Middle frontal gyrus (tissue), 1 donor: ENCODE data around the gene RSL1D1.
A peak's percentile ranks its signal among the peaks of the same experiment; 100 is the strongest.
"Not testable (repeated sequence)": the region's sequence is repeated elsewhere in the genome, so short reads cannot be mapped to it uniquely, and the experiment has no call there.

Experiments used
- DNase-seq: peaks from one replicate; pipeline ENCODE4 v3.0.0-alpha.2; 2015; ENCODE audit warnings: low spot score; ENCODE audit errors: extremely low spot score

Gene RSL1D1

GRCh38 chr16:11799017-11799381 is 52.3 kb downstream of the RSL1D1 start:
- DNase-seq, result no peak

GRCh38 chr16:11797957-11798299 is 53.4 kb downstream of the RSL1D1 start:
- no peak for DNase-seq

- DNase-seq, result peak; percentile 96
These were observed 54.0 kb downstream of the RSL1D1 start, which contains the start of gene ZC3H7A for GRCh38 chr16:11797166-11797956. Gene ZC3H7A, minus strand, starts transcription at chr16:11797258. Its CDS starts 14,904 bp downstream, at chr16:11782354.

DNA sequence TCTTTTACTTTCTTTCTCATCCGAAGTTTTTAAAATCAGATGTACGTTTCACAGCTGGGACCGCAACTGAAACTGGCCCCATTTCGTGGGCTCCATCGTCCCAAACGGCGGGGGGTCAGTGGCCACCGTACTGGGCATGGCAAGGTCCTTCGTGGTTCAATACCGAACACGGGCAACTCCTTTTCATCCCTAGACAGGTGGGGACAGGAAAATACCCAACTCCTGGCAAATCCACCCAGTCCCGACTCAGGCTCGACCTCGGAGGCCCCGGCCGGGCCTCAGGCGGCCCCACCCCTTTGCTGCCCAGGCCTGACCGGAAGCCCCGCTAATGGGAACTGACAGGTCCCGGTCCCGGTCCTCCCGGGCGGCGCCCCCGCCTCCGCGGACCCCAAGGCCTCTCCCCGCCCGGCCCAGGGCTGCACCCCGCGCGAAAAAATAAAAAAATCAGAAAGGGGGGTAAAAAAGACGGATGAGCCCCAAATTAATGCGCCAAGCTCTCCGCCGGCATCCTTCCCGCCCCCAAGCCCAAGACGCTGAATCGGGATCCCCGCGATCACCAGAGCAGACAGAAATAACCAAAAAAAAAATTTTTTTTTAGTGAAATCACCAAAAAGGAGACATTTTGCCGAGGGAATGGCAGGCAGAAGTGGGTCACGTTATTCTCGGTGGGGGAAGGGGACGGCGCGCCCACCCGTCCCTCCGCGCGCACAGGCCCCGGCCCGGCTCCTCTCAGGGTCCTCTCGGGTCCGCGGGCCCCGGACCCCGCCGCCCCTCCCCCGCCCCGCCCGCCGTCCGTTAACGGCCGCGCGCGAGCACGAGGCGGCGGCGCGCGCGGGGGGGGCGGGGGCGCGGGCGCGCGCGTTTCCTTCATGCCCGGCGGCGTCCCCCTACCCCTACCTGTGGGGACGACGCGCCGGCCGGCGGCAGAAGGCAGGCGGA is 54.8 kb downstream of the RSL1D1 start:
- DNase-seq, result no peak

DNA sequence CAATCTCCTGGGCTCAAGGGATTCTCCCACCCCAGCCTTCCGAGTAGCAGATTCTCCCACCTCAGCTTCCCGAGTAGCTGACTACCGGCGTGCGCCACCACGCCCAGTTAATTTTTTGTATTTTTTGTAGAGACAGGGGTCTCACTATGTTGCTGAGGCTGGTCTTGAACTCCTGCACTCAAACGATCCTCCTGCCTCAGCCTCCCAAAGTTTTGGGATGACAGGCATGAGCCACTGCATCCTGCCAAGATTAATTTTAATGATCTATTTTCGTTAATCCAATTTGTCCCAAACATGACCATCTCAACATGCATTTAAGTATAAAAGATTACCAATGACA is 55.5 kb downstream of the RSL1D1 start:
- no peak for DNase-seq

GRCh38 chr16:11794996-11795886 is 56.1 kb downstream of the RSL1D1 start:
- no peak for DNase-seq

DNA sequence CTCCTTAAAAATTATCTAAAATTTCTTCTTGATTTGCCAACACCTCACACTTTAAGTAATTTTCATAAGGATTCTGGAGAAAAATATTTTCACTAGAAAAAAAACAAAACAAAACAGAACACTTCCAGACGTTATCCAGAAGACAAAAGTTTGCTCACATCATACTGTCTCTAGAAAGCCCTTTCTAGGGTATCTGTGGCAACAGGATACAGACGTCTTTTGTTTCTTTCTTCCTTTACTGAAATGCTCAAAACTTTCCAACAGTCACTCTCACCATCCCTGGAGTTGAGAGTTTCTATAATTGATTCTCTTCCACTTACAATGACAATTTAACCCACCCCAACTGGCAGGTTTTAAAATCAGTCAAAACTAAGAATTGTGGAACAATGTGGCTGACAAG is 56.9 kb downstream of the RSL1D1 start:
- DNase-seq, result no peak

DNA sequence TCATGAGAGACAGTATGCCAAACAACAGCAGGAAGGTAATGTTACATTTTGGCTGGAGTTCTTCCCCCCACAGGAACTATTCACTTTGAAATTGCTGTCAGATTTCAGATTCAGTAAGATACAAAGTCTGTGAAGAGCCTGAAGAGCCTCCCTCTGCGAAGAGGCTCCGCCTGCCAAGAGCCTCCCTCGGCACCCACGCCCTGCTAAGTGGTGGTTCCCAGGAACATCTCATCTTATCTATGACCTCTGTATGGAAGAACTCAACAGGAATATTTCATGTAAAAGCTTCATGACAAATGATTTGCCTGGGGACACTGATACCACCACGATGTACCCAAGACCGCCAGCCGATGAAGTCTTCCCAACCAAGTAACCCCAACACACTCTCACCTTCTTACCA is 57.5 kb downstream of the RSL1D1 start:
- DNase-seq, result no peak

- DNase-seq, result no peak
These were observed 58.7 kb downstream of the RSL1D1 start for GRCh38 chr16:11792410-11793241.

DNA sequence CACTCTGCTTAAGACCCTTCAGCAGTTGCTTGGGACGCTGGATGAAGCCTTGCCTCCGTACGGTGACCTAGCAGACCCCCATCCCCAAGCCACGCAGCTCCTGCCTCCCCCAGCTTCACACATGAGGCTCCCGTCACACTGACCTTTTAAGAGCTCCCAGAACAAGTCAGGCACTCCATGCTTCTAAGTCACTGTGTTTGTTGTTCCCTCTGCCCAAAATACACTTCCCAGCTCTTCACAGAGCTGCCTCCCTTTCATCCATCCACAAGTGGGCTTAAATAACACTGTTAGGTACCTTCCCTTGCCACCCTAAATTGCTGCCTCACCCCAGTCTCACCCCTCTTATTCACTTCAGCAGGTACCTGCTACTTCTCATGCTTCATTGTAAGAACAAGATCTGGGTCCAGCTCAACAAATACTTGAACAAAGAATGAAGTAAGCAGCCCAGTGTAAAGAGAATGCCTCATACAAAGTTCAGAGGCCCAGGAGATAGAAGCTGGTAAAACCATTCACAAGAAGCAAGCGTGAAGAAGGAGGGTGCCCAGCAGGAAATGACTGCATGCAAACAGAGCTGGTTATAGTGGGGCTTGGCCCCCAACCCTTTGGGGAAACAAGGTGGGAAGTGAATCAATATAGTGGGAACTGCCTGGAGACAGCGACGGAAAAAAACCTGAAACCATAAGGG is 60.1 kb downstream of the RSL1D1 start:
- DNase-seq, result no peak

GRCh38 chr16:11788914-11789313 is 62.4 kb downstream of the RSL1D1 start:
- no peak for DNase-seq

DNA sequence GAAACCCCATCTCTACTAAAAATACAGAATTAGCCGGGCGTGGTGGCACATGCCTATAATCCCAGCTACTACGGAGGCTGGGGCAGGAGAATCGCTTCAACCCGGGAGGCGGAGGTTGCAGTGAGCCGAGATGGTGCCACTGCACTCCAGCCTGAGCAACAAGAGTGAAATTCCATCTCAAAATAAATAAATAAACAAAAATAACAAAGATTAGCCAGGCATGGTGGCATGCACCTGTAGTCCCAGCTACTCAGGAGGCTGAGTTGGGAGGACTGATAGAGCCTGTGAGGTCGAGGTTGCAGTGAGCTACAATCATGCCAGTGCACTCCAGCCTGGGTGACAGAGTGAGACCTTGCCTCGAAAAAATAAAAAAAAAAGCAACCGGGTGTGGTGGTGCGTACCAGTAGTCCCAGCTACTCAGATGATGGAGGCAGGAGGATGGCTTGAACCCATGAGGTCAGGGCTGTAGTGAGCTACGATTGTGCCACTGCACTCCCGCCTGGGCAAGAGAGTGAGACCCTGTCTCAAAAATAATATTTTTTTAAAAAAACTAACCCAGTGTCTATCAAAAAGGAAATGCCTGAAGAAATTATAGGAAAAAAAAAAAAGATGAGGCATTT is 66.3 kb downstream of the RSL1D1 start:
- not testable (repeated sequence) for DNase-seq

DNA sequence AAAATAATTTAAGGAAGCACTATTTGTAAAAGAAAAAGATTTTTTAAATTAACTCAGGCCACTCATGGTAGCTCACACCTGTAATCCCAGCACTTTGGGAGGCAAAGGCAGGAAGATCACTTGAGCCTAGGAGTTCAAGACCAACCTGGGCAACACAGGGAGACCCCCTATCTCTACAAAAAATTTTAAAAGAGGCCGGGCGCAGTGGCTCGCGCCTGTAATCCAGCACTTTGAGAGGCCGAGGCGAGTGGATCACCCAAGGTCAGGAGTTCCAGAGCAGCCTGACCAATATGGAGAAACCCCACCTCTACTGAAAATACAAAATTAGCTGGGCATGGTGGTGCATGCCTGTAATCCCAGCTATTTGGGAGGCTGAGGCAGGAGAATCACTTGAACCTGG is 67.0 kb downstream of the RSL1D1 start:
- DNase-seq, result not testable (repeated sequence)

DNA sequence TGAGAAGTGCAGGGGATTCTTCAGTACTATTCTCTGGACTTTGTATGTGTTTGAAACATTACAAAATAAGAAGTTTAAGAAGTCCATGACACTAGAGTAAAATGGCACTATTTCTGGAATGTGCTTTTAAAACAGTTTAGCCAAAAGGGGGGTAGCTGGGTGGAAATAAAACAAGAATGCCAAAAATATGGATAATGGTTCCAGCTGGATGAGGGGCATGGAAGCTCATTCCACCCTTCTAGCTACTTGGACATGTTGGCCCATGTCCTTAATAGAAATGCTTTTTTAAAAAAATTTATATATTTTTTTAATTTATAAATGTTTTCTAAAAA is 67.3 kb downstream of the RSL1D1 start:
- DNase-seq, result no peak
